Stimulated activated naive CD8-positive, alpha-beta T cell treated with anti-CD3 and anti-CD28 coated beads, Interleukin-15, Interleukin-2, amounts not matched to agents 100 ng/mL and 50 ng/mL, for 24 hours (primary cell): ENCODE data around the gene PPP1R9A.

Source experiments
- H3K27ac Mint-ChIP-seq: one replicate; pipeline ENCODE4 v1.8.0; 2021; ENCODE audit warnings: mild to moderate bottlenecking, mixed read lengths
- H3K27me3 Mint-ChIP-seq: one replicate; pipeline ENCODE4 v1.8.0; 2021; ENCODE audit warnings: mixed read lengths
- H3K36me3 Mint-ChIP-seq: one replicate; pipeline ENCODE4 v1.8.0; 2021; ENCODE audit warnings: low read depth, mixed read lengths
- H3K4me1 Mint-ChIP-seq: one replicate; pipeline ENCODE4 v1.8.0; 2021; ENCODE audit warnings: low read depth, mixed read lengths
- H3K4me3 Mint-ChIP-seq: one replicate; pipeline ENCODE4 v1.8.0; 2021; ENCODE audit warnings: mild to moderate bottlenecking, mixed read lengths
- H3K9me3 Mint-ChIP-seq: one replicate; pipeline ENCODE4 v1.8.0; 2021; ENCODE audit warnings: mixed read lengths

The PPP1R9A gene

DNA sequence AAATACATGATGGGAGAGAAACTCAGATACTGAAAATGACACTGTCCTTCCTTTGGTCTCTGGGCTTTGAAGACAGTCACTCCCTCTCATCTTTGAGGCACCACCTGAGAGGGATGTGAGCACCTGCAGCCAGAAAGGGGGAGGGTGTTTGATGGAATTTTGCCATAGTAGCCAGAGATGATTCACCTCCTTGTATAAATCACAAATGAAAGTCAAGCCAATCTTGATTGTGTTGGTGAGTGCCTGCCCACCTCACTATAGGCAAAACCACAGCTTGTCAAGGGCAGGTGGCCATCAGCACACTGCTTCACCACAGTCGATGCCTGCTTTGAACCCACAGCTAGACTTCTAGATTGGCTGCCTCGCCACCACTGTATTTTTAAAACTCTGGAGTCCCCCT is 368.7 kb downstream of the PPP1R9A start:
- no peaks in the 10 kb centered on the region for H3K9me3 Mint-ChIP-seq
- no peak overlapping the region for H3K4me3 Mint-ChIP-seq
- no peaks in the 10 kb centered on the region for H3K4me1 Mint-ChIP-seq
- peaks cover 5% of the 10 kb centered on the region for H3K27me3 Mint-ChIP-seq
- H3K27ac Mint-ChIP-seq: no peak overlapping the region
- H3K36me3 Mint-ChIP-seq: no peaks in the 10 kb centered on the region

- Mint-ChIP-seq H3K4me1 (no peaks in the 10 kb centered on the region), H3K4me3 (no peak overlapping the region), H3K9me3 (no peaks in the 10 kb centered on the region), H3K27me3 (peaks cover 8% of the 10 kb centered on the region), H3K36me3 (no peaks in the 10 kb centered on the region), H3K27ac (no peak overlapping the region)
These were observed 372.0 kb downstream of the PPP1R9A start for GRCh38 chr7:95279417-95279816.

- Mint-ChIP-seq H3K36me3 (no peaks in the 10 kb centered on the region), H3K4me1 (no peaks in the 10 kb centered on the region), H3K27me3 (peaks cover 7% of the 10 kb centered on the region), H3K27ac (no peak overlapping the region), H3K9me3 (no peaks in the 10 kb centered on the region), H3K4me3 (no peak overlapping the region)
These were observed 378.7 kb downstream of the PPP1R9A start for GRCh38 chr7:95286096-95286495.

- Mint-ChIP-seq H3K4me1 (no peaks in the 10 kb centered on the region), H3K9me3 (no peaks in the 10 kb centered on the region), H3K36me3 (no peaks in the 10 kb centered on the region), H3K4me3 (no peak overlapping the region), H3K27ac (no peak overlapping the region), H3K27me3 (peaks cover 3% of the 10 kb centered on the region)
These were observed 382.9 kb downstream of the PPP1R9A start for GRCh38 chr7:95290166-95290830.

GRCh38 chr7:95295397-95295796 is 388.0 kb downstream of the PPP1R9A start:
- no peaks in the 10 kb centered on the region for H3K9me3 Mint-ChIP-seq
- no peaks in the 10 kb centered on the region for H3K4me1 Mint-ChIP-seq
- no peak overlapping the region for H3K27ac Mint-ChIP-seq
- no peak overlapping the region for H3K4me3 Mint-ChIP-seq
- peaks cover 9% of the 10 kb centered on the region for H3K27me3 Mint-ChIP-seq
- H3K36me3 Mint-ChIP-seq: no peaks in the 10 kb centered on the region

- no peaks in the 10 kb centered on the region for H3K9me3 Mint-ChIP-seq
- no peaks in the 10 kb centered on the region for H3K36me3 Mint-ChIP-seq
- no peaks in the 10 kb centered on the region for H3K4me1 Mint-ChIP-seq
- no peak overlapping the region for H3K27ac Mint-ChIP-seq
- H3K4me3 Mint-ChIP-seq: no peak overlapping the region
- H3K27me3 Mint-ChIP-seq: peaks cover 12% of the 10 kb centered on the region
These were observed 389.1 kb downstream of the PPP1R9A start for GRCh38 chr7:95296456-95296855.

DNA sequence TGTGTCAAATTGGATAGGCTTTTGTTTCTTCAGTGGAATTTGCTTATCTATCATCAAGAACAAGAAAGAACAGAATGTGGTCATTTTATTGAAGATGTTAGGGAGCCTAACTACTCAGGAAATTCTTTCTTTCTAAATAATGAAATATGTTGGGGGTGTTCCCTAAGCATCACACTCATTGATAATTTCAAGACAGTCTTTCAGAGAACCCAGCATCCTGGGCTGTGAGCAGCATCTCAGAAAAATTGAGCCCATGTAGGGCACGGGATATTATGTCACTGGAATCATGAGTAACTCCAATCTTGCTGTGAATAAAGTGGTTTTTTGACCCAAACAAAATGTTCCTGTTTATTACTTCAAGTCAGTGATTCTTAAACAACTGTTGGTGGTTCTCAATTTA is 389.6 kb downstream of the PPP1R9A start:
- H3K9me3 Mint-ChIP-seq: no peaks in the 10 kb centered on the region
- H3K36me3 Mint-ChIP-seq: no peaks in the 10 kb centered on the region
- H3K27me3 Mint-ChIP-seq: peaks cover 12% of the 10 kb centered on the region
- H3K4me1 Mint-ChIP-seq: no peaks in the 10 kb centered on the region
- H3K4me3 Mint-ChIP-seq: no peak overlapping the region
- no peak overlapping the region for H3K27ac Mint-ChIP-seq

DNA sequence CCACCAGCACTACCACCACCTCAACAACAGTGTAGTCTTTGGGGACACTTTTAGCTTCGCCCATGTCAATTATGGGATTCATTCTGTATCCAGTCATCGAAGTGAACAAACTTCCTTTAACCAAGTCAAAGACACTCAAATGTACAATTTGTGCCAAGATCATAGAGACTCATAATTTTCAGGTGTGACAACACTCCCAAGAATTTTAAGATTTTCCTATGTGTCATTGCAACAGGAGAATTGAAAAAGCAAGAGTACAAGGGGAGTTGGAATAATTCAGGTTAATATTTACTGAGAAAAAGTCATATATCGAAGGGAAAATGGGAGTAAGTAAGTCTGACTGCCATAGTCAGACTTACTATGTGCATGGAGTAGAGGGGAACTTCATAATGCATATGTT is 390.7 kb downstream of the PPP1R9A start:
- no peaks in the 10 kb centered on the region for H3K36me3 Mint-ChIP-seq
- H3K4me1 Mint-ChIP-seq: no peaks in the 10 kb centered on the region
- H3K27ac Mint-ChIP-seq: no peak overlapping the region
- H3K4me3 Mint-ChIP-seq: no peak overlapping the region
- H3K27me3 Mint-ChIP-seq: peaks cover 12% of the 10 kb centered on the region
- no peaks in the 10 kb centered on the region for H3K9me3 Mint-ChIP-seq

DNA sequence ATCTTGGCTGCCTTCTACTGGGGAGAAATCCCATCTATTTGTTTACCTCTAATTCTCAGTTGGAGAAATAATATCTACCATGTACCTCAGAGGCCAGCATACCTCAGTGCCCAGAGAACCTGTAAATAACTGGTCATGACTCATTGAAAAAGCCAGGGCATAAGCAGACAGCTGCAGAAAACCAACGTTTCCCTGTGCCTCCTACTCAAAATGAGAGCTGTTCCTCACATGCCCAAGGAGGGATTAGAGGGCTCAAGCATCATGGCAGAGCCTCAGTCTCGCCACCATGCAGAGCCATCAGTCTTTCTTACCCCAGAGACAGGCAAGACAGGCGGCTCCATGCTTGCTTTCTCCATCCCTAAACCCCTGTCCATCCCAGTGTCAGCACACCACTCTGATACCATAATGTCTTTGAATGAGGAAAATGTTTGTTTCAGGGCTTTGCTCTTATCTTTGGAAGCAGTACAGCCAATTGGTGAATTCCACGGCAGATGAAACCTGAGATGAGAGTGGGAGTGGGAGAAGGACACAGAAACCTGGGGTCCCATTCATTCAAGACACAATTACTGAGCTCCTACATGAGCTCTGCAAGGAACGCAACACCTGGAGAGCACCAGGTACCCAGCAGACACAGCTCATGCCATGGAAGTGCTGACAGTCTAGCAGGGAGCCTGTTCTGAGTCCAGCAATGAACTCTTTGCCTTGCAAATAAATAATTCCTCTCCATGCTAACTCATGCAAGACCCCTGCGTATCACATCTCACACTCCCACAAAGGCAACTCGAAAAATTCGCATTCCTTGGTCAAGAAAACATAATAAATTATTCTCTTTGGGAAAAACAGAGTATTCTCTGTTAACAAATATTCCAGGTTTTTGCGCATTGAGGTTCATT is 395.9 kb downstream of the PPP1R9A start:
- no peak overlapping the region for H3K27ac Mint-ChIP-seq
- no peaks in the 10 kb centered on the region for H3K9me3 Mint-ChIP-seq
- no peak overlapping the region for H3K4me3 Mint-ChIP-seq
- H3K27me3 Mint-ChIP-seq: peaks cover 9% of the 10 kb centered on the region
- no peaks in the 10 kb centered on the region for H3K4me1 Mint-ChIP-seq
- H3K36me3 Mint-ChIP-seq: no peaks in the 10 kb centered on the region

DNA sequence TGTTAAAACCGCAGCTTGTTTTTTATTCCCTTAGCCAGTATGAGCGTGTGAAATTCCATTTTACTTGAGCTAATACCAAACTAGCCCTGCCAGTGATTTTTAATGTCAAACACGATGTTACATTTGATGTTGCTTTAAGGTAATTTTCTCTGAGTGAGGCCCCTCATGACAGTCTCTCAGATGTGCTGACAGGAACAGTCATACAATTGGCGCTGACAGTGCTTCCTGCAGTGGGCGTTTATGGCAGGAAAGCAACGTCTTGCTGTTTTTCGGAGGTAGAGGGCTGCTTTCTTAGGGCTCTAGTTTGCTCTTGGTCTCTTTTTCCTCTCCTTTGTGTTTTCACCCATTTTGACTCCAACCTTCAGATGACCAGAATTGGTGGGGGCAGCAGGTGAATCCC is 397.6 kb downstream of the PPP1R9A start:
- Mint-ChIP-seq H3K4me3 (no peak overlapping the region), H3K9me3 (no peaks in the 10 kb centered on the region), H3K27me3 (peaks cover 9% of the 10 kb centered on the region), H3K36me3 (no peaks in the 10 kb centered on the region), H3K4me1 (no peaks in the 10 kb centered on the region), H3K27ac (no peak overlapping the region)

GRCh38 chr7:95309951-95310350 is 402.6 kb downstream of the PPP1R9A start:
- H3K36me3 Mint-ChIP-seq: no peaks in the 10 kb centered on the region
- H3K27me3 Mint-ChIP-seq: peaks cover 8% of the 10 kb centered on the region
- no peak overlapping the region for H3K27ac Mint-ChIP-seq
- H3K9me3 Mint-ChIP-seq: no peaks in the 10 kb centered on the region
- H3K4me1 Mint-ChIP-seq: no peaks in the 10 kb centered on the region
- no peak overlapping the region for H3K4me3 Mint-ChIP-seq

GRCh38 chr7:95311389-95311788 is 404.0 kb downstream of the PPP1R9A start:
- Mint-ChIP-seq H3K4me3 (no peak overlapping the region), H3K9me3 (no peaks in the 10 kb centered on the region), H3K27ac (no peak overlapping the region), H3K4me1 (no peaks in the 10 kb centered on the region), H3K36me3 (no peaks in the 10 kb centered on the region), H3K27me3 (peaks cover 8% of the 10 kb centered on the region)

DNA sequence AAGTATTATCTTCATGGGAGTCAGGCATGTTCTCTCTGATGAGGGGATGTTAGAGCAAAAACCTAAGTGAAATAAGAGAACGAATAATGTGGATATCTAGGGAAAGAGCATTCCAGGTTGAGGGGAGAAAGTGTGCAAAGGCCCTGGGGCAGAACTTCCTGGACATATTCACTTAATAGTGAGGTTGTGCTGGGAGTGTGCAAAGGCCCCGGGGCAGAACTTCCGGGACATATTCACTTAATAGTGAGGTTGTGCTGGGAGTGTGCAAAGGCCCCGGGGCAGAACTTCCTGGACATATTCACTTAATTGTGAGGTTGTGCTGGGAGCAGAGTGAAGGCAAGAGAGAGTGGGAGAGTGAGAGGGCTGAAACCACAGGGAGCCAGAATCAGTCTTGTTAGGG is 405.2 kb downstream of the PPP1R9A start:
- Mint-ChIP-seq H3K4me1 (no peaks in the 10 kb centered on the region), H3K27ac (no peak overlapping the region), H3K36me3 (no peaks in the 10 kb centered on the region), H3K9me3 (no peaks in the 10 kb centered on the region), H3K4me3 (no peak overlapping the region), H3K27me3 (peaks cover 8% of the 10 kb centered on the region)

GRCh38 chr7:95316588-95316987 is 409.2 kb downstream of the PPP1R9A start:
- peaks cover 4% of the 10 kb centered on the region for H3K27me3 Mint-ChIP-seq
- H3K36me3 Mint-ChIP-seq: no peaks in the 10 kb centered on the region
- no peaks in the 10 kb centered on the region for H3K9me3 Mint-ChIP-seq

DNA sequence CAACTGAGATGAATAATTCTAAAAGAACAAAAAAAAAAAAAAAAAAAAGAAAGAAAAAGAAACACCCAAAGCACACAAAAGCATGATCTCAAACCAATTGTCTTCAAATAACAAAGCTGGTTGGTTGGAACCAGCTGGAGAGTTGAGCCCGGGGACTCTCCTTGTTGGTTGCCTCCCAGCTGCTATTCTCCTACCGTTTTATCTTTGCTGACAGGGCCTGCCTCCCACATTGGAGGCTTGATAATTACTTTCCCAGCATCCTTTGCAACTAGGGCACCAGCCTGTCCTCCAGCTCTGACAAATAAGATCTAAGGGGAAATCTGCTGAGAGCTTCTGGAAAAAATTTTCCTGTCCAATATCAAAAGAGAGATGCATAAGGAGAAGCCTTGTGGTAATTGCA is 410.2 kb downstream of the PPP1R9A start:
- Mint-ChIP-seq H3K4me1 (no peaks in the 10 kb centered on the region), H3K36me3 (no peaks in the 10 kb centered on the region), H3K9me3 (no peaks in the 10 kb centered on the region), H3K27me3 (peaks cover 4% of the 10 kb centered on the region), H3K4me3 (no peak overlapping the region), H3K27ac (no peak overlapping the region)

More at GRCh38 chr7:95316588-95316987, 409.2 kb downstream of the PPP1R9A start:
- no peak overlapping the region for H3K27ac Mint-ChIP-seq
- H3K4me1 Mint-ChIP-seq: no peaks in the 10 kb centered on the region
- no peak overlapping the region for H3K4me3 Mint-ChIP-seq
